Ammon's horn (tissue), 1 donor: ENCODE data around the gene TSC2.
"Not testable (repeated sequence)": the region's sequence is repeated elsewhere in the genome, so short reads cannot be mapped to it uniquely, and the experiment has no call there.

Experiments
- DNase-seq: peaks from one replicate; pipeline ENCODE4 v3.0.0-alpha.2; 2016; ENCODE audit warnings: low spot score

Gene TSC2

GRCh38 chr16:2122429-2122828 lies 74.6 kb downstream of the TSC2 start:
- no peak for DNase-seq

DNA sequence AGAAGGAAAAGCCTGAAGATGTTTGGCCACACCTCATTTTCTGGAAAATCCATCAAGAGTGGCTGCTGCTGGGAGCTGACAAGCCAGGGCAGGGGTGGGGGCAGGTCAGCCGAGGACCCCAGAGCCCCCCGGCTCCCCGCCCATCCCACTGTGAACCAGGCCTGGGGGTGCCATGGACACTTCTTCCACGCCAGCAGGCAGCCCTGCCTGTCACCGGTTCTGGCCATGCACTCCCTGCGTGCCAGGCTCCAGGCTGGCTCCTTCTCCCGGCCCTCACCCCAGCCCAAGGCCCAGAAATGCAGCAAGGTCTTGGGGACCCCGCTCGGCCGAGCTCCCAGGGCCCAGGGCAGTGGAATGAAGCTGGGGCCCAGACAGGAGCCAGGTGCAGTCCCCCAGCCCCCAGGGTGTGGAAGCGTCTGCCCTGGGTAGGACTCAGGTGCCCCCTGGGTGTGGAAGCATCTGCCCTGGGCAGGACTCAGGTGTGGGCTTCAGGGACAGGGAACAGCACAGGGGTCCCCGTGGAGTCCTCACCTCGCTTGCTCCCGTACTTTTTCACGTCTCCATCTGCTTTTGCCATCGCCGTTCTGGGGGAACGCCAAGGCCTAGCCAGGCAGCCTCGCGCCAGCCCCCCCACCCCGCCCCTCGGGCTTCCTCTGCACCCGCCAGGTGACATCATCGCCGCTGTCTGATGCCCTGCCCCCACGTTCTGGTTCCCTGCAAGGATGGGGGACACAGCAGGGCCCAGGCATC lies 75.3 kb downstream of the TSC2 start:
- DNase-seq, result not testable (repeated sequence)

- not testable (repeated sequence) for DNase-seq
These were observed 76.1 kb downstream of the TSC2 start for GRCh38 chr16:2123706-2124376.

- DNase-seq, result not testable (repeated sequence)
These were observed 76.5 kb downstream of the TSC2 start for GRCh38 chr16:2124377-2124693.

DNA sequence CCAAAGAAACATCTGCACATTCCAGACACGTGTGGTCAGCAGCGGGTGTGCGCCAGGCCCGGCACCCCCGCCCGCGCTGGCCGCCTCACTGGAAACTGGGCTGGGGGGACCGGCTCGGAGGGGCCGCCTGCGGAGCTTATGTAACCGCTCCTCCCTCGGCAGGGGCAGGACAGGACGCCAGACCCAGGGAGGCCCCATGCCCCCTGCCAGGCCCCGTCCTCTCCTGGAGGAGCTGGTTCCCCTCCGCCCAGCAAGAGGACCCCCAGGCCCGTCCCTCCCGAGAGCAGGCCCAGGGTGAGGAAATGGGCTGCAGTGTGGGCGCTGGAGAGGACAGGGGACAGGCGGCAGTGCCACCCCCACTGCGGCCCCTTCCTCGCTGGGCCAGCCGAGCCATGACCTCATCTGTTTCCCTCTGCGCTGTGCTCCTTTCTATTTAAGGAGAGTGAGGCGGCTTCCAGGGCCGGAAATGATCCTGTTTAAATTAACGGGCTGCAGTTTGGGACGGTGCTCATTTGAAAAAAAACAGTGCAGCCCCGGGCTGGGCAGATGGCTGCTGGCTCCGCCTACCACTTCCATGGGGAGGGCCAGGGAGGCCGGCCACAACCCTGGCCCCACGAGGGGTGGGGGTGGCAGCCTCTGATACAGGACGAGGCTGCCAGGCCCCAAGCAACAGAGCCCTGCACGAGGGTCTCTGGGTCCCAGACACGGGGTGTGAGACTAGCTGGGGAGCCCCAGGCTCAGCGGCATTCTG lies 77.1 kb downstream of the TSC2 start:
- peak; percentile 42 for DNase-seq

DNA sequence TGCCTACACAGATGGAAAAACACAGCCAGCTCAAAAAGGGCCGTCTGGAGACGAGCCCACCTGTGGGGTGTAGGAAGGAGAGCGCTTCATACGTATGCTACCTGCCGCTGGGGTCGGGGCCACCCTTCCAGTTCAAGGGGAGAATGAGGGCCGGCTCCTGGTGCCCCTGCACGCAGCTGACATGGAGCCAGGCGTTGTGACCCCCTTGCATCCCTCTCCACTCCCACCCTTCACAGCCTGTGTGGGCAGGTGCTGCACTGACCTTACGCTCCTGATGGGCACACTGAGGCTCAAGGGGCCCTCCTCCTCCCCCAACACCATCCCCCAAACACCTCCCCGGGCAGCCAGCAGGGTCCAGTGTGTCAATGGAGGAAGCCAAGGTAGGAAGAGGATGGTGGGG lies 77.8 kb downstream of the TSC2 start:
- DNase-seq, result not testable (repeated sequence)

DNA sequence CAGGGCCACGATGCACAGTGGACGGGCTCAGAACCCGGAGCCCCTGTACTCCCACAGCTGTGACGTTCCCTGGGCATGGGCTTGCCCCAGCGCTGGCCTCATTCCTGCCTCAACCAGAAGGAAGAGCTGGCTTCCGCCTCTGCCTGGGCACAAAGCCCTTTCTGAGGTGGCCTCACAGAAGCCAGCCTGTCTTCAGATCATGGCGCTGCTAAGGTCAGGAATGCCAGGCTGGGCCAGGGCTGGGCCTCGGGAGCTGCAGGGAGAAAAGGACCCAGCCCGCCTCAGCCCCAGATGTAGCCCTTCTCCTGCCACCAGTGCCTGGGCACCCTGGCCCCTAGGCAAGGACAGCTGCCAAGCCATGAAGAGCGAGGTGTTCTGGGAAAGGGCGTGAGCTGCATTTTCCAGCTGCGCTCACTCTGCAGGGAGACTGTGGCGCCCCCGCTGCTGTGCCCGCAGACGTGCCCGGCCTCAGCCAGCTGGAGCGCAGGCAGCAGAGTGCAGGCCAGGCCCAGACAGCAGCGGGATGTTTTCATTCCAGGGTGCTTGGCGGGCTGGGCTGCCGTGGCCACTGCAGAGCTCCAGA lies 78.5 kb downstream of the TSC2 start:
- peak; percentile 75 for DNase-seq

- peak; percentile 42 for DNase-seq
These were observed 79.3 kb downstream of the TSC2 start for GRCh38 chr16:2126928-2127556.

DNA sequence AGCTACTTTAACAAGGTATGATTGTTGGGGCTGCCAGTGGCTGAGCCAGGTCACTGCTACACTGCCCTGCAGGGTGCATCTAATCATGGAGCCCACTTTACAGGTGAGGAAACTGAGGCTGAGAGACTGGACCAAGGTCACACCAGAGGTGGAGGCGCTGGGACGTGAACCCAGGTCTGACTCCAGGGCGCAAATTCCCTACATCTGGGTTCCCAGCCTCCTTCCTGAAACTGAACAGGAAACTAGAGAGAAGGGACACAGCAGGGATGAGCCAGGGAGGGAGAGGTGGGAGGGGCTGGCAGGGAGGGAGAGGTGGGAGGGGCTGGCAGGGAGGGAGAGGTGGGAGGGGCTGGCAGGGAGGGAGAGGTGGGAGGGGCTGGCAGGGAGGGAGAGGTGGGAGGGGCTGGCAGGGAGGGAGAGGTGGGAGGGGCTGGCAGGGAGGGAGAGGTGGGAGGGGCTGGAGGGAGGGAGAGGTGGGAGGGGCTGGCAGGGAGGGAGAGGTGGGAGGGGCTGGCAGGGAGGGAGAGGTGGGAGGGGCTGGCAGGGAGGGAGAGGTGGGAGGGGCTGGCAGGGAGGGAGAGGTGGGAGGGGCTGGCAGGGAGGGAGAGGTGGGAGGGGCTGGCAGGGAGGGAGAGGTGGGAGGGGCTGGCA lies 80.0 kb downstream of the TSC2 start:
- not testable (repeated sequence) for DNase-seq

GRCh38 chr16:2129251-2129650 lies 81.5 kb downstream of the TSC2 start:
- not testable (repeated sequence) for DNase-seq

GRCh38 chr16:2129890-2130447 lies 82.2 kb downstream of the TSC2 start:
- DNase-seq, result not testable (repeated sequence)

- DNase-seq, result not testable (repeated sequence)
These were observed 86.0 kb downstream of the TSC2 start for GRCh38 chr16:2133797-2134196.

GRCh38 chr16:2135071-2135470 lies 87.3 kb downstream of the TSC2 start:
- DNase-seq, result not testable (repeated sequence)

GRCh38 chr16:2135770-2136490 lies 88.1 kb downstream of the TSC2 start, which contains the start of gene PKD1:
Gene PKD1 (minus strand): TSS chr16:2135898. CDS start chr16:2135689, 209 bp downstream.
- DNase-seq, result peak; percentile 91
